T-helper 17 cell (primary cell): Measurements from ENCODE around the gene TMOD3. TPM values are rescaled to one million over a fixed set of nuclear protein-coding genes. Genes with fewer than 3 reads are reported as not detected.
A peak's percentile ranks its signal among the peaks of the same experiment; 100 is the strongest.

Source experiments
- ATAC-seq: fragments of 150-1000 bp; cut with Tn5 transposase; 2 replicates; pipeline ENCODE4 v1.10.0; 2021; ENCODE audit warnings: mild to moderate bottlenecking, moderate library complexity
- DNase-seq, 3 donors: peaks; one replicate each; pipeline versions ENCODE4 v3.0.0 to v3.0.0-alpha.2; 2020 to 2021
- H3K9me3 ChIP-seq: one replicate; pipeline ENCODE4 v1.7.0; 2013; ENCODE audit warnings: low read length, mild to moderate bottlenecking; ENCODE audit not compliant: control insufficient read depth, poor library complexity, severe bottlenecking
- H3K27ac Mint-ChIP-seq: one replicate; pipeline ENCODE4 v1.8.0; 2022; ENCODE audit warnings: mild to moderate bottlenecking, moderate library complexity, mixed read lengths
- H3K27me3 Mint-ChIP-seq: one replicate; pipeline ENCODE4 v1.8.0; 2022; ENCODE audit warnings: mixed read lengths
- H3K36me3 Mint-ChIP-seq: one replicate; pipeline ENCODE4 v1.8.0; 2022; ENCODE audit warnings: low read depth, mixed read lengths
- H3K4me1 Mint-ChIP-seq: one replicate; pipeline ENCODE4 v1.8.0; 2022; ENCODE audit warnings: mild to moderate bottlenecking, mixed read lengths
- H3K4me3 Mint-ChIP-seq: one replicate; pipeline ENCODE4 v1.8.0; 2022; ENCODE audit warnings: mild to moderate bottlenecking, moderate library complexity, mixed read lengths
- total RNA-seq, 4 donors: library from RNA in 2 of 4; stranded (reverse) in 2 of 4; gene quantifications; one replicate each; pipeline ENCODE4 v1.2.3 and lab custom pipeline; 2022 to 2026

Gene TMOD3
- total RNA-seq, 2 donors from 2014 or later: 48.1 to 58.1 TPM

DNA sequence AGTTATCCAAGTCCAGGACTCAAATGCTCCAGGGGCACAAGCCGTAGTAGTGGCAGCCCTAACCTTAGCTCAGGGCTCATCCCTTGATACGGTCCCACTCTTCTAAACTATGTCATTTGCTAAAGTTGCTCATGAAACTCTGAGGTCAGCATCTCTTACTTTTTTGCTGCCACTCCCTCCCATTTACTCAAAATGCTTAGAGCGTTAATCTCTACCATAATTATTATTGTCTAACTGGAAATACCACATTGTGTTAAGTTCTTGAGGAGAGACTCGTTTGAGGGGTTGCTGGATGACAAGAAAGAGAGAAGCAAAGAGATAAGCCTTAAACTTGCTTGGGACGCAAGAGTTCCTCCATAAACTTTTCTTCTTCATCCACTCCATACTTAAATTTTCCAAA lies 26.9 kb upstream of the TMOD3 start:
- ATAC-seq: no peak
- no peak for DNase-seq
- H3K4me3 Mint-ChIP-seq: no peak overlapping the region
- no peaks in the 10 kb centered on the region for H3K4me1 Mint-ChIP-seq
- H3K27ac Mint-ChIP-seq: no peak overlapping the region
- H3K27me3 Mint-ChIP-seq: no peaks in the 10 kb centered on the region
- H3K9me3 ChIP-seq: no peaks in the 10 kb centered on the region
- peaks cover 16% of the 10 kb centered on the region for H3K36me3 Mint-ChIP-seq

DNA sequence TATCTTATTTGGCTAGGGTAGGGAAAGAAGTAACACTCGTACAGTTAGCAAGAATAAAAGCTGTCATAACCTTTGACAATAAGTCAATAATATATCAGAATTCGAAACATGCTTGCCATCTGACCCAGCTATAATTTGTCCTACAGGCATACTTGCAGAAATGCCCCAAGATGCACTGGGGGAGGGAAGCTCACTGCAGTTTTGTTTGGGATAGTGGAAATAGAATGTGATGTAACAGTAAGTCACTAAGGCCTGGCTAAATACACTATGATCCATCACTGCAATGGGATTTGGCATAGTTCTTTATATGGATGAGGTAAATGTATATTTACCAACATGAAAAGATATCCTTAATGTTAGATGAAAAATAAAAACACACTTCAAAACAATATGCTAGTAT lies 25.5 kb upstream of the TMOD3 start:
- H3K9me3 ChIP-seq: no peaks in the 10 kb centered on the region
- no peak overlapping the region for H3K27ac Mint-ChIP-seq
- H3K4me3 Mint-ChIP-seq: no peak overlapping the region
- ATAC-seq (no peak), DNase-seq (no peak)
- peaks cover 16% of the 10 kb centered on the region for H3K36me3 Mint-ChIP-seq
- H3K4me1 Mint-ChIP-seq: no peaks in the 10 kb centered on the region
- H3K27me3 Mint-ChIP-seq: no peaks in the 10 kb centered on the region

- H3K27ac Mint-ChIP-seq: no peak overlapping the region
- H3K4me3 Mint-ChIP-seq: no peak overlapping the region
- no peaks in the 10 kb centered on the region for H3K27me3 Mint-ChIP-seq
- no peaks in the 10 kb centered on the region for H3K4me1 Mint-ChIP-seq
- no peaks in the 10 kb centered on the region for H3K9me3 ChIP-seq
- DNase-seq (no peak), ATAC-seq (no peak)
- H3K36me3 Mint-ChIP-seq: peaks cover 14% of the 10 kb centered on the region
Measured at GRCh38 chr15:51806123-51806522, 23.3 kb upstream of the TMOD3 start.

DNA sequence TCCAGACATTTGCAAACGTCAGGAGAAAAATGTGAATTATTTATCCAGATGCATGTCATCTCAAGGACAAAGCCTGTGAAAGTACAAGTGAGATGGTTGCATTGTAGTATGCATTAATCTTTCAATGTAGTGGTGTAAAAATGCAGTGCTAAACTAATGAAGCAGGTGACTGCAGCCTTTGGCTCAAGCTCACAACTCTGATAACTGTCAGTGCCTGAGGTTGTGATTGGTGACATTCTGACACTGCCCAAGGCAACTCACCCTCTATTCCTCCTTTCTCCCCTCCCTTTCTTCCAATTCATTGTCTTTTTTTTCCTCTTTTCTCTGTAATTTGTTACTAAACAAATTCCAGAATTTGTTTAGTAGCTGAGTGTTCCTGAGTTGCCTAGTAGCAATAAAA lies 20.0 kb upstream of the TMOD3 start:
- H3K27ac Mint-ChIP-seq: no peak overlapping the region
- no peak for DNase-seq
- H3K27me3 Mint-ChIP-seq: no peaks in the 10 kb centered on the region
- no peak for ATAC-seq
- no peaks in the 10 kb centered on the region for H3K9me3 ChIP-seq
- no peaks in the 10 kb centered on the region for H3K4me1 Mint-ChIP-seq
- peaks cover 19% of the 10 kb centered on the region for H3K36me3 Mint-ChIP-seq
- H3K4me3 Mint-ChIP-seq: no peak overlapping the region

- H3K36me3 Mint-ChIP-seq: peaks cover 7% of the 10 kb centered on the region
- no peak overlapping the region for H3K27ac Mint-ChIP-seq
- no peak overlapping the region for H3K4me3 Mint-ChIP-seq
- DNase-seq (no peak), ATAC-seq (no peak)
- H3K9me3 ChIP-seq: no peaks in the 10 kb centered on the region
- H3K27me3 Mint-ChIP-seq: no peaks in the 10 kb centered on the region
- no peaks in the 10 kb centered on the region for H3K4me1 Mint-ChIP-seq
Measured at GRCh38 chr15:51812598-51812997, 16.9 kb upstream of the TMOD3 start.

GRCh38 chr15:51814606-51815005 lies 14.8 kb upstream of the TMOD3 start:
- peaks cover 6% of the 10 kb centered on the region for H3K36me3 Mint-ChIP-seq
- no peaks in the 10 kb centered on the region for H3K9me3 ChIP-seq
- H3K4me1 Mint-ChIP-seq: no peaks in the 10 kb centered on the region

GRCh38 chr15:51816611-51817010 lies 12.8 kb upstream of the TMOD3 start:
- ATAC-seq (no peak), DNase-seq (no peak)
- H3K4me1 Mint-ChIP-seq: no peaks in the 10 kb centered on the region
- H3K4me3 Mint-ChIP-seq: no peak overlapping the region
- no peaks in the 10 kb centered on the region for H3K27me3 Mint-ChIP-seq
- H3K9me3 ChIP-seq: no peaks in the 10 kb centered on the region
- H3K36me3 Mint-ChIP-seq: peaks cover 5% of the 10 kb centered on the region
- H3K27ac Mint-ChIP-seq: no peak overlapping the region

More at GRCh38 chr15:51814606-51815005, 14.8 kb upstream of the TMOD3 start:
- DNase-seq: no peak
- H3K4me3 Mint-ChIP-seq: no peak overlapping the region
- ATAC-seq: no peak
- H3K27me3 Mint-ChIP-seq: no peaks in the 10 kb centered on the region
- H3K27ac Mint-ChIP-seq: peak overlapping the region; percentile 49

DNA sequence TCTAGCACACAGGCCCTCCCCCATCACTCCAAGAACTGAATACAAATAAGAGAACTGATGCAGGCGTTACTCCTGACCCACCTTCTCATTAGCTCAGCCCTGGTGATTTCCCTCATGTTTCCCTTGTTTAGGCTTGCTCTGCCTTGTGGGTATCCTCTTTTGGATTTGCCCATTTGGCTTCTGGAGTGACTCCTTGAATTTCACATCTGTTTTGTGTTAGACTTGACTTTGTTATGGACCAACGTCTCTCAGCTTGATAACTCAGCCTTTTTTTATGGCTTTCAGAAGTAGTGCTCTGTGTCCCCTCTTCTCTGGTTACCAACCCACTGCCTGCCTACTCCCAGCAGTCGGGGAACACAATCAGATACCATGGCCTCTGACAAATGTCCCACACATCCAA lies 11.3 kb upstream of the TMOD3 start:
- Mint-ChIP-seq H3K4me1 (no peaks in the 10 kb centered on the region), H3K27me3 (no peaks in the 10 kb centered on the region), H3K27ac (no peak overlapping the region), H3K4me3 (no peak overlapping the region), H3K36me3 (peaks cover 3% of the 10 kb centered on the region)
- H3K9me3 ChIP-seq: no peaks in the 10 kb centered on the region
- ATAC-seq: no peak
- no peak for DNase-seq

DNA sequence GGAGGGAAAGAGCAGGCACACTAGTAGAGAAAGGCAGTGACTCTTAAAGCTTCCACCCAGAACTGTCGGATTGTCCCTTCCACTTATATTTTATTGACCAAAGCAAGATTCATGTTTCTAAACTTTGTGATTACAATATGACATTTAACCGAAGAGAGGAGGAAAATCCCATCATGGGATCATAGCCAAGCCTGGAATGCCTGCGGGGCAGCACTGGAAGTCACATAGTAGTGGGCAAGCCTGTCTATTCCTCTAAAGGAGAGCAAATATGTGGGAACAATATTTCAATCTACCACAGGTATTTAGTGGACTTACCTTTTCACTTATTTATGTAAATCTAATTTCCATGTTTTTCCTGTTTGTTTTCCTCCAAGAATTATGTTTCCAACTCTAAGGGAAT lies 3.8 kb upstream of the TMOD3 start:
- no peaks in the 10 kb centered on the region for H3K9me3 ChIP-seq
- peaks cover 2% of the 10 kb centered on the region for H3K36me3 Mint-ChIP-seq
- no peak for DNase-seq
- no peak for ATAC-seq
- peaks cover 9% of the 10 kb centered on the region for H3K4me1 Mint-ChIP-seq
- H3K27ac Mint-ChIP-seq: no peak overlapping the region
- no peak overlapping the region for H3K4me3 Mint-ChIP-seq
- H3K27me3 Mint-ChIP-seq: no peaks in the 10 kb centered on the region

DNA sequence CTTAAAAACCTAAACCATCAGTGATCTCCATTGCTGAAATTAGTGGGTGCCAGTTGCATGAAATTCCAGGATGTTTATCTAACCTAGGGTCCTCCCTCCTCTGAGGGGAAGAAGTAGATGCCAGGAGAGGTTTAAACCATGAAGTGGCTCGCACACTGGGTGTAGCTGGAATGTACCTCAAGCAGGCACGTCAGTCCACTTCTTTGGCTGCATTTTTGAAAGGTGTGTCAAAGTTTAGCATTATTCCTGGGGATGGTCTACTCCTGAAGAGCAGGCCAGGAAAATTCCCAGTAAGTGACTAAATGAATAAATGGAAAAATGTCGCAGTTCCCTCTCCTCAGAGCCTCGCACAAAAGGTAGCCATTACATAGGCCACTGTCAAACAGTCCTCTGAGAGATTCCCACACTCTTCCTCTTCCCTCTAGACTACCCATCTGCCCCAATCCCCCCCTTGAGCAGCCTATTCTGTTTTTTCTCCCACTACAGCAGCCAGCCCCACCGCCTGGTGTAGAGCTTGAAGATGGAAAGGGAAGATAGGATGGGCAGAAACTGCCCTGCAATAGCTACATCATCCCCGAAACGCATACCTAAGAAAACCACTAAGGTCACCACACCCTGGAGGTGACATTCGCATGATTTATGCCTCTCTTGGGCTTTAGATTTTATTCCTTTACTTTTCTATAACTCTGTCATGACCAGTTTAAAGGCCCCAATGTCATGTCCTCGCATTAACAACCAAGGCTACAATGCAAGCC lies 655 bp upstream of the TMOD3 start:
- Mint-ChIP-seq H3K27me3 (no peaks in the 10 kb centered on the region), H3K27ac (peak overlapping the region; percentile 88), H3K4me1 (peaks cover 31% of the 10 kb centered on the region), H3K4me3 (peak overlapping the region; percentile 95), H3K36me3 (peaks cover 2% of the 10 kb centered on the region)
- ATAC-seq (no peak), DNase-seq (no peak)
- no peaks in the 10 kb centered on the region for H3K9me3 ChIP-seq

- H3K9me3 ChIP-seq: no peaks in the 10 kb centered on the region
- Mint-ChIP-seq H3K4me3 (peak overlapping the region; percentile 95), H3K27me3 (no peaks in the 10 kb centered on the region), H3K36me3 (peaks cover 2% of the 10 kb centered on the region), H3K4me1 (peaks cover 36% of the 10 kb centered on the region), H3K27ac (peak overlapping the region; percentile 88)
- no peak for DNase-seq
- ATAC-seq: no peak
Measured at GRCh38 chr15:51830276-51830806, 888 bp downstream of the TMOD3 start.

DNA sequence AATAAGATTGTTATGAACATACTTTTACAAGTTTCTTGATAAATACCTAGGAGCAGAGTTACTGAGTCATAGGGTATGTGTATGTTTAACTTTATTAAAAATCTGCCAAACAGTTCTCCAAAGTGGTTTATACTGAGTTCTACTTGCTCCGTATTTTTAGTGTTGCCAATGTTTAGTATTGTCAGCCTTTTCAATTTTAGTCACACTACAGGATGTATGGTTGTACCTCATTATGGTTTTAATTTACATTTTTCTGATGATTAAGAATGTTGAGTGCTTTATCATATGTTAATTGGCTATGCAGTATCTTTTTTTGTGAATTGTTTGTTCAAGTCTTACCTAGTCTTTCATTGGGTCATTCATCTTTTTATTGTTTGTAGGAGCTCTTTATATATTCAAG lies 4.3 kb downstream of the TMOD3 start:
- DNase-seq: no peak
- H3K36me3 Mint-ChIP-seq: peaks cover 2% of the 10 kb centered on the region
- ATAC-seq: no peak
- no peaks in the 10 kb centered on the region for H3K27me3 Mint-ChIP-seq
- no peak overlapping the region for H3K27ac Mint-ChIP-seq
- no peaks in the 10 kb centered on the region for H3K9me3 ChIP-seq
- H3K4me3 Mint-ChIP-seq: peak overlapping the region; percentile 41
- H3K4me1 Mint-ChIP-seq: peaks cover 61% of the 10 kb centered on the region

- H3K4me3 Mint-ChIP-seq: peak overlapping the region; percentile 73
- no peaks in the 10 kb centered on the region for H3K36me3 Mint-ChIP-seq
- ATAC-seq (peak; percentile 64), DNase-seq (no peak)
- H3K27me3 Mint-ChIP-seq: no peaks in the 10 kb centered on the region
- no peaks in the 10 kb centered on the region for H3K9me3 ChIP-seq
- peaks cover 66% of the 10 kb centered on the region for H3K4me1 Mint-ChIP-seq
- H3K27ac Mint-ChIP-seq: peak overlapping the region; percentile 78
Measured at GRCh38 chr15:51837792-51838251, 8.4 kb downstream of the TMOD3 start.

DNA sequence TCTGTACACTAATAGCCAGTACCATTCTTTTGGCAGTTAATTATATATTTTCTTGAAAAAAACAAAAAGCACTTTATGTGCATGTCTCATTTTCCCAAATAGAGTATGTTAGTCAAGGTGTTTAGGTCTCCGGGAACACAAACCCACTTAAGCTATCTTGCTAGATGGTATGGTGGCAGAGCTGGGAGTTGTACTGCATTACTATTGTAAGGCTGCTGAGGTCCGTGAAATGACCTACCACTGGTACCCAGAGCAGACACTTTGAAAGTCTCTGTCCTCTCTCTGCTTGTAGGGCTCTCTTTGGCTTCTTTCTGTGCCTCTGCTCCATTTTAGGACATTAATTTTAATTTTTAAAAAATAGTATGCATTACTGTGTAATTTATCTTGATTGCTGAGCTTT lies 8.8 kb downstream of the TMOD3 start:
- H3K9me3 ChIP-seq: no peaks in the 10 kb centered on the region
- Mint-ChIP-seq H3K27me3 (no peaks in the 10 kb centered on the region), H3K4me1 (peaks cover 70% of the 10 kb centered on the region), H3K4me3 (peak overlapping the region; percentile 73), H3K36me3 (no peaks in the 10 kb centered on the region), H3K27ac (peak overlapping the region; percentile 78)
- DNase-seq (no peak), ATAC-seq (no peak)
